GM12878 (cell line): ENCODE results near the gene PLCB2. TPM values are rescaled to one million over a fixed set of nuclear protein-coding genes. Genes with fewer than 3 reads are reported as not detected.

ENCODE experiments used
- ATAC-seq: fragments of 200-7000 bp; cut with Tn5 transposase; 3 replicates; pipeline ENCODE4 v1.9.1; 2020; ENCODE audit warnings: mild to moderate bottlenecking, moderate library complexity
- BruUV-seq: library from RNA; stranded (reverse); fragments of 400-500 nt; replicated peaks from 2 replicates; lab custom pipeline; 2021; lab: Mats Ljungman, UMichigan
- CTCF ChIA-PET: fragments of 300-600 bp; sonication (Branson Sonifier 250); formaldehyde crosslinking; extraction: SDS; loops from one replicate; lab custom pipeline; 2021; ENCODE audit warnings: inconsistent platforms; lab: Yijun Ruan, JAX
- POLR2A ChIA-PET: fragments of 350-600 bp; formaldehyde crosslinking; extraction: SDS; loops from one replicate; lab custom pipeline; 2021; ENCODE audit warnings: inconsistent platforms; lab: Charles Lee
- RAD21 ChIA-PET: fragments of 300-600 bp; sonication (Branson Sonifier 250); formaldehyde crosslinking; loops from one replicate; lab custom pipeline; 2023; ENCODE audit warnings: antibody characterized with exemption; ENCODE audit not compliant: unreplicated experiment; lab: Charles Lee
- SMC1A ChIA-PET: fragments of 300-600 bp; sonication (Branson Sonifier 250); formaldehyde crosslinking; loops from one replicate; lab custom pipeline; 2023; ENCODE audit not compliant: unreplicated experiment, uncharacterized antibody; lab: Charles Lee
- DNase-seq: peaks from one replicate; pipeline ENCODE4 v3.0.0-alpha.2; 2011; ENCODE audit warnings: low read depth, low spot score
- FAIRE-seq: peaks from 3 replicates; lab custom pipeline; 2011; peaks lifted over from hg19 to GRCh38; lab: Jason Lieb, UNC
- H2AFZ ChIP-seq: 2 replicates; pipeline ENCODE4 v1.6.0; 2011; ENCODE audit warnings: low read depth, low read length, control low read depth; ENCODE audit not compliant: control insufficient read depth
- H3K27ac ChIP-seq: 2 replicates; pipeline ENCODE4 v1.5.1; 2011; ENCODE audit warnings: control low read depth; ENCODE audit not compliant: control insufficient read depth, insufficient read depth
- H3K27me3 ChIP-seq, 2 experiments: replicated peaks in 1 of 2; 2 replicates each; pipeline versions ENCODE4 v1.6.0 to v1.6.1; 2011; ENCODE audit warnings: low read length in 1 of 2; ENCODE audit not compliant: control insufficient read depth in 2 of 2, insufficient read depth in 2 of 2
- H3K36me3 ChIP-seq, 2 experiments: 2 replicates each; pipeline ENCODE4 v1.5.1; 2011; ENCODE audit warnings: low read length in 1 of 2; ENCODE audit not compliant: control insufficient read depth in 2 of 2, insufficient read depth in 2 of 2
- H3K4me1 ChIP-seq: 2 replicates; pipeline ENCODE4 v1.6.1; 2011; ENCODE audit warnings: mild to moderate bottlenecking, low read length, moderate library complexity, mixed read lengths; ENCODE audit not compliant: control insufficient read depth, insufficient read depth
- H3K4me2 ChIP-seq: 2 replicates; pipeline ENCODE4 v1.6.0; 2011; ENCODE audit warnings: control low read depth; ENCODE audit not compliant: control insufficient read depth, insufficient read depth
- H3K4me3 ChIP-seq: fragments of 200-600 bp; sonication (generic); 2 replicates; pipeline ENCODE4 v1.5.1; 2016
- H3K79me2 ChIP-seq: 2 replicates; pipeline ENCODE4 v1.6.0; 2011; ENCODE audit warnings: low read length; ENCODE audit not compliant: control insufficient read depth, insufficient read depth
- H3K9ac ChIP-seq: 2 replicates; pipeline ENCODE4 v1.8.0; 2011; ENCODE audit warnings: low read length, control low read depth, mixed read lengths; ENCODE audit not compliant: control insufficient read depth, insufficient read depth
- H3K9me3 ChIP-seq: replicated peaks from 3 replicates; pipeline ENCODE4 v1.5.1; 2011; ENCODE audit warnings: mild to moderate bottlenecking, low read length; ENCODE audit not compliant: control insufficient read depth, insufficient read depth
- H4K20me1 ChIP-seq: 2 replicates; pipeline ENCODE4 v1.6.0; 2011; ENCODE audit not compliant: control insufficient read depth, insufficient read depth
- CHD1 ChIP-seq: IDR thresholded peaks from 2 replicates; pipeline ENCODE4 v1.6.1; 2012; ENCODE audit warnings: low read depth, low read length, improper control_type of control experiment
- FOXK2 ChIP-seq: fragments of 450-650 bp; IDR thresholded peaks from 2 replicates; pipeline ENCODE4 v1.6.1; 2017; ENCODE audit warnings: mild to moderate bottlenecking, moderate library complexity
- GABPA ChIP-seq: IDR thresholded peaks from 2 replicates; pipeline ENCODE4 v1.6.1; 2014; ENCODE audit warnings: antibody characterized with exemption, low read depth, mild to moderate bottlenecking, inconsistent platforms
- IKZF1 ChIP-seq: fragments of 450-650 bp; conservative IDR thresholded peaks from 2 replicates; pipeline ENCODE4 v1.6.1; 2017; ENCODE audit warnings: antibody characterized with exemption, mild to moderate bottlenecking
- NFIC ChIP-seq: IDR thresholded peaks from 2 replicates; pipeline ENCODE4 v1.6.1; 2012; ENCODE audit warnings: low read depth, mild to moderate bottlenecking, inconsistent platforms, low read length, moderate library complexity
- NR2F1 ChIP-seq: fragments of 450-650 bp; conservative IDR thresholded peaks from 2 replicates; pipeline ENCODE4 v1.6.1; 2017; ENCODE audit warnings: mild to moderate bottlenecking
- SIN3A ChIP-seq: IDR thresholded peaks from 2 replicates; pipeline ENCODE4 v1.6.1; 2012; ENCODE audit warnings: low read depth, low read length, improper control_type of control experiment
- SP1 ChIP-seq: IDR thresholded peaks from one replicate; pipeline ENCODE4 v1.6.1; 2011; ENCODE audit warnings: low read depth, low read length
- SPI1 ChIP-seq: IDR thresholded peaks from 2 replicates; pipeline ENCODE4 v1.6.1; 2011; ENCODE audit warnings: low read depth, mild to moderate bottlenecking, low read length, moderate library complexity, borderline replicate concordance; ENCODE audit not compliant: insufficient read depth
- TCF12 ChIP-seq: IDR thresholded peaks from 2 replicates; pipeline ENCODE4 v1.6.1; 2011; ENCODE audit warnings: low read depth, mild to moderate bottlenecking, low read length
- TCF3 ChIP-seq: IDR thresholded peaks from 2 replicates; pipeline ENCODE4 v1.6.1; 2012; ENCODE audit warnings: low read depth, mild to moderate bottlenecking, low read length, borderline replicate concordance; ENCODE audit not compliant: insufficient read depth
- WRNIP1 ChIP-seq: IDR thresholded peaks from 2 replicates; pipeline ENCODE4 v1.6.1; 2011; ENCODE audit warnings: low read depth, low read length, improper control_type of control experiment, borderline replicate concordance
- ZBED1 ChIP-seq: IDR thresholded peaks from 2 replicates; pipeline ENCODE4 v1.6.1; 2016; ENCODE audit warnings: borderline replicate concordance
- ZNF622 ChIP-seq: fragments of 450-650 bp; IDR thresholded peaks from 2 replicates; pipeline ENCODE4 v1.6.1; 2017; ENCODE audit warnings: mild to moderate bottlenecking, inconsistent platforms
- WGBS: methylation state at CpG from one replicate; pipeline ENCODE4 v1.1.6; 2016; ENCODE audit warnings: low lambda C conversion rate; ENCODE audit not compliant: insufficient replicate concordance, insufficient coverage; ENCODE audit errors: missing lambda C conversion rate; 5-methylcytosine and 5-hydroxymethylcytosine counted together
- in situ Hi-C: fragments of 300-500 bp; cut with MboI; formaldehyde crosslinking; loops from 9 replicates; pipeline ENCODE4 v1.14.3; 2018; ENCODE audit warnings: mixed read lengths
- intact Hi-C: fragments of 100-400 bp; cut with micrococcal nuclease; formaldehyde crosslinking; loops from one replicate; pipeline ENCODE4 v1.14.2; 2022; ENCODE audit not compliant: unreplicated experiment
- polyA plus RNA-seq, 11 experiments: library from polyadenylated mRNA; depleted of rRNA in 4 of 11; unstranded in 6 of 11; stranded (reverse) in 5 of 11; fragments of >200 nt; fragmentation: Nextera tagmentation in 4 of 11; fragmentation: Illumina TruSeq in 1 of 11; extraction: Ambion mirVana in 4 of 11; extraction: Trizol in 1 of 11; gene quantifications; 1 replicate in 1 of 11; 2 replicates in 10 of 11; pipeline versions ENCODE4 v1.2.1 to v1.2.3, GENCODE V29; 2011 to 2016; ENCODE audit warnings: inconsistent platforms in 2 of 11, missing spikeins in 2 of 11, low read depth in 1 of 11
- total RNA-seq, 4 experiments: library from RNA; depleted of rRNA in 3 of 4; stranded (reverse); fragments of >200 nt in 3 of 4; fragmentation: Illumina TruSeq in 1 of 4; extraction: Trizol in 1 of 4; gene quantifications; 2 replicates each; pipeline versions ENCODE4 v1.2.1 to v1.2.3, GENCODE V29; 2013 to 2021
- TF ChIP-seq, protein P1 (sequence below): fragments of 450-650 bp; IDR thresholded peaks from 2 replicates; pipeline ENCODE4 v1.6.1; 2016; ENCODE audit warnings: mild to moderate bottlenecking
- TF ChIP-seq, protein P2 (sequence below): fragments of 450-650 bp; conservative IDR thresholded peaks from 2 replicates; pipeline ENCODE4 v1.6.1; 2017; ENCODE audit warnings: mild to moderate bottlenecking, moderate library complexity
- TF ChIP-seq, protein P3 (sequence below): fragments of 450-650 bp; IDR thresholded peaks from 2 replicates; pipeline ENCODE4 v1.6.1; 2017; ENCODE audit warnings: mild to moderate bottlenecking, moderate library complexity
- TF ChIP-seq, protein P4 (sequence below): IDR thresholded peaks from 2 replicates; pipeline ENCODE4 v1.6.1; 2011; ENCODE audit warnings: borderline replicate concordance, low read depth, mild to moderate bottlenecking, moderate library complexity, low read length; ENCODE audit not compliant: insufficient read depth, poor library complexity, severe bottlenecking

Gene PLCB2
- total and polyA plus RNA-seq, 10 of the 15 experiments (the other 5 are each of a cell fraction or from before 2014, with no cell fraction given): 1.2 to 39.4 (median 10.7) TPM

DNA sequence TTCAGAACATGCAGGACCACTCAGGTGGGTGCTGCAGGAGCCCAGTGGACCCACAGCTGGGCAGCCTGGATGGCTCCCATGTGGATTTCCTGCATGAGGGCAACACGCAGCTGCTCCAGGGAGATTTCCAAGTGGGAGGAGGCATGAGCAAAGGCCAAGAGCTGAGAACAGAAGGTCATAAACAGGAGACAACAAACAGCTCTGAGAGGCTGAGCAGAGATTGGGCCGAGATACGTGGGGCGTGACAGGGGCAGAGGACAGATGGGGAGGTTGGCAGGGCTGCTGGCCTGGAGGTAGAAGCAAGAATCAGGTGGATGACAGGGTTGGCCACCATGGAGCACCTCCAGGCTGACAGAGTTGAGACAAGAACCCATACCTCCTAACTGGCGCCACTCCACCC is 46.0 kb upstream of the PLCB2 start:
- Histone ChIP-seq H3K9me3 (no peaks in the 10 kb centered on the region), H3K36me3 (no peaks in the 10 kb centered on the region), H3K27ac (no peak overlapping the region), H2AFZ (no peak overlapping the region), H3K79me2 (no peaks in the 10 kb centered on the region), H4K20me1 (no peaks in the 10 kb centered on the region), H3K9ac (no peak overlapping the region), H3K27me3 (peaks cover 0 to 2% of the 10 kb centered on the region in 2 experiments; a peak in 1 of 4 replicates), H3K4me2 (no peak overlapping the region), H3K4me1 (peaks cover 4% of the 10 kb centered on the region; the same call in 1 of the 2 replicates), H3K4me3 (no peak overlapping the region)
- ATAC-seq (no peak), DNase-seq (no peak), FAIRE-seq (no peak)
- intact Hi-C loops: no loop called here
- BruUV-seq: no TSS peak
- WGBS: 33% methylated on average over 5 of the region's 5 CpGs
- ChIA-PET POLR2A (no interaction called here), CTCF (interaction anchor here (1.0 to 1.5 kb wide), 3 partner anchors 9 to 42 kb away, joined by 3 to 4 read pairs (median 3); no protein-coding TSS in a partner anchor), SMC1A (no interaction called here), RAD21 (no interaction called here)
- in situ Hi-C loops: no loop called here
- TF ChIP-seq FOXK2: no peak
- TF ChIP-seq, protein P1, sequence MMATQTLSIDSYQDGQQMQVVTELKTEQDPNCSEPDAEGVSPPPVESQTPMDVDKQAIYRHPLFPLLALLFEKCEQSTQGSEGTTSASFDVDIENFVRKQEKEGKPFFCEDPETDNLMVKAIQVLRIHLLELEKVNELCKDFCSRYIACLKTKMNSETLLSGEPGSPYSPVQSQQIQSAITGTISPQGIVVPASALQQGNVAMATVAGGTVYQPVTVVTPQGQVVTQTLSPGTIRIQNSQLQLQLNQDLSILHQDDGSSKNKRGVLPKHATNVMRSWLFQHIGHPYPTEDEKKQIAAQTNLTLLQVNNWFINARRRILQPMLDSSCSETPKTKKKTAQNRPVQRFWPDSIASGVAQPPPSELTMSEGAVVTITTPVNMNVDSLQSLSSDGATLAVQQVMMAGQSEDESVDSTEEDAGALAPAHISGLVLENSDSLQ: no peak
- TF ChIP-seq GABPA: no peak
- no peak for TF ChIP-seq ZBED1
- TF ChIP-seq SPI1: no peak
- no peak for TF ChIP-seq SIN3A
- TF ChIP-seq ZNF622: no peak
- TF ChIP-seq, protein P2, sequence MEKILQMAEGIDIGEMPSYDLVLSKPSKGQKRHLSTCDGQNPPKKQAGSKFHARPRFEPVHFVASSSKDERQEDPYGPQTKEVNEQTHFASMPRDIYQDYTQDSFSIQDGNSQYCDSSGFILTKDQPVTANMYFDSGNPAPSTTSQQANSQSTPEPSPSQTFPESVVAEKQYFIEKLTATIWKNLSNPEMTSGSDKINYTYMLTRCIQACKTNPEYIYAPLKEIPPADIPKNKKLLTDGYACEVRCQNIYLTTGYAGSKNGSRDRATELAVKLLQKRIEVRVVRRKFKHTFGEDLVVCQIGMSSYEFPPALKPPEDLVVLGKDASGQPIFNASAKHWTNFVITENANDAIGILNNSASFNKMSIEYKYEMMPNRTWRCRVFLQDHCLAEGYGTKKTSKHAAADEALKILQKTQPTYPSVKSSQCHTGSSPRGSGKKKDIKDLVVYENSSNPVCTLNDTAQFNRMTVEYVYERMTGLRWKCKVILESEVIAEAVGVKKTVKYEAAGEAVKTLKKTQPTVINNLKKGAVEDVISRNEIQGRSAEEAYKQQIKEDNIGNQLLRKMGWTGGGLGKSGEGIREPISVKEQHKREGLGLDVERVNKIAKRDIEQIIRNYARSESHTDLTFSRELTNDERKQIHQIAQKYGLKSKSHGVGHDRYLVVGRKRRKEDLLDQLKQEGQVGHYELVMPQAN: no peak
- TF ChIP-seq, protein P3, sequence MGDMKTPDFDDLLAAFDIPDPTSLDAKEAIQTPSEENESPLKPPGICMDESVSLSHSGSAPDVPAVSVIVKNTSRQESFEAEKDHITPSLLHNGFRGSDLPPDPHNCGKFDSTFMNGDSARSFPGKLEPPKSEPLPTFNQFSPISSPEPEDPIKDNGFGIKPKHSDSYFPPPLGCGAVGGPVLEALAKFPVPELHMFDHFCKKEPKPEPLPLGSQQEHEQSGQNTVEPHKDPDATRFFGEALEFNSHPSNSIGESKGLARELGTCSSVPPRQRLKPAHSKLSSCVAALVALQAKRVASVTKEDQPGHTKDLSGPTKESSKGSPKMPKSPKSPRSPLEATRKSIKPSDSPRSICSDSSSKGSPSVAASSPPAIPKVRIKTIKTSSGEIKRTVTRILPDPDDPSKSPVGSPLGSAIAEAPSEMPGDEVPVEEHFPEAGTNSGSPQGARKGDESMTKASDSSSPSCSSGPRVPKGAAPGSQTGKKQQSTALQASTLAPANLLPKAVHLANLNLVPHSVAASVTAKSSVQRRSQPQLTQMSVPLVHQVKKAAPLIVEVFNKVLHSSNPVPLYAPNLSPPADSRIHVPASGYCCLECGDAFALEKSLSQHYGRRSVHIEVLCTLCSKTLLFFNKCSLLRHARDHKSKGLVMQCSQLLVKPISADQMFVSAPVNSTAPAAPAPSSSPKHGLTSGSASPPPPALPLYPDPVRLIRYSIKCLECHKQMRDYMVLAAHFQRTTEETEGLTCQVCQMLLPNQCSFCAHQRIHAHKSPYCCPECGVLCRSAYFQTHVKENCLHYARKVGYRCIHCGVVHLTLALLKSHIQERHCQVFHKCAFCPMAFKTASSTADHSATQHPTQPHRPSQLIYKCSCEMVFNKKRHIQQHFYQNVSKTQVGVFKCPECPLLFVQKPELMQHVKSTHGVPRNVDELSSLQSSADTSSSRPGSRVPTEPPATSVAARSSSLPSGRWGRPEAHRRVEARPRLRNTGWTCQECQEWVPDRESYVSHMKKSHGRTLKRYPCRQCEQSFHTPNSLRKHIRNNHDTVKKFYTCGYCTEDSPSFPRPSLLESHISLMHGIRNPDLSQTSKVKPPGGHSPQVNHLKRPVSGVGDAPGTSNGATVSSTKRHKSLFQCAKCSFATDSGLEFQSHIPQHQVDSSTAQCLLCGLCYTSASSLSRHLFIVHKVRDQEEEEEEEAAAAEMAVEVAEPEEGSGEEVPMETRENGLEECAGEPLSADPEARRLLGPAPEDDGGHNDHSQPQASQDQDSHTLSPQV: no peak
- no peak for TF ChIP-seq TCF3
- TF ChIP-seq CHD1: no peak
- TF ChIP-seq TCF12: no peak
- no peak for TF ChIP-seq NFIC
- TF ChIP-seq NR2F1: no peak
- TF ChIP-seq IKZF1: no peak
- TF ChIP-seq, protein P4, sequence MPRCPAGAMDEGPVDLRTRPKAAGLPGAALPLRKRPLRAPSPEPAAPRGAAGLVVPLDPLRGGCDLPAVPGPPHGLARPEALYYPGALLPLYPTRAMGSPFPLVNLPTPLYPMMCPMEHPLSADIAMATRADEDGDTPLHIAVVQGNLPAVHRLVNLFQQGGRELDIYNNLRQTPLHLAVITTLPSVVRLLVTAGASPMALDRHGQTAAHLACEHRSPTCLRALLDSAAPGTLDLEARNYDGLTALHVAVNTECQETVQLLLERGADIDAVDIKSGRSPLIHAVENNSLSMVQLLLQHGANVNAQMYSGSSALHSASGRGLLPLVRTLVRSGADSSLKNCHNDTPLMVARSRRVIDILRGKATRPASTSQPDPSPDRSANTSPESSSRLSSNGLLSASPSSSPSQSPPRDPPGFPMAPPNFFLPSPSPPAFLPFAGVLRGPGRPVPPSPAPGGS: no peak
- no peak for TF ChIP-seq WRNIP1
- TF ChIP-seq SP1: no peak
